ENCODE results near the gene HS2ST1. TPM values are rescaled to one million over a fixed set of nuclear protein-coding genes. Genes with fewer than 3 reads are reported as not detected.

The HS2ST1 gene
- total and polyA plus RNA-seq, 2 donors (not counting 3 experiments of a cell fraction or from before 2014, with no cell fraction given), result 5.5 to 31.2 TPM

GRCh38 chr1:87143413-87144135 lies 229.1 kb downstream of the HS2ST1 start:
- no peaks in the 10 kb centered on the region for H3K36me3 ChIP-seq (ENCODE audit: control insufficient read depth in 2 of 2, extremely low read depth in 1 of 2, insufficient read depth in 2 of 2, low read length in 2 of 2)
- DNase-seq (ENCODE audit: low read depth, low spot score) (no peak), FAIRE-seq (no peak)
- no peak overlapping the region for H3K27ac ChIP-seq (ENCODE audit: insufficient read depth, low read depth, low read length)
- H3K4me2 ChIP-seq (ENCODE audit: insufficient read depth, low read length), result no peak overlapping the region
- no peaks in the 10 kb centered on the region for H3K79me2 ChIP-seq (ENCODE audit: control insufficient read depth, insufficient read depth, low read length)
- no peaks in the 10 kb centered on the region for H4K20me1 ChIP-seq (replicated peaks; ENCODE audit: control insufficient read depth, extremely low read depth, insufficient read depth, low read length)
- dilution Hi-C loops (cut with MboI; ENCODE audit: extremely low pct_ligation_motif_present, low sequenced_read_pairs), result no loop called here
- ChIA-PET CTCF (no interaction called here), POLR2A (no interaction called here)
- BruUV-seq (replicated peaks), result no TSS peak
- no peaks in the 10 kb centered on the region for H3K9me1 ChIP-seq (replicated peaks; ENCODE audit: control insufficient read depth, extremely low read depth, insufficient read depth, low read length)
- intact Hi-C loops (cut with micrococcal nuclease), result no loop called here
- H3K4me3 ChIP-seq (replicated peaks in 1 of 3; ENCODE audit: insufficient read depth in 1 of 3, low read depth in 1 of 3, low read length in 3 of 3), result no peak overlapping the region
- no peak overlapping the region for H2AFZ ChIP-seq (ENCODE audit: low read depth, low read length)
- no peaks in the 10 kb centered on the region for H3K4me1 ChIP-seq (ENCODE audit: control insufficient read depth, extremely low read depth, insufficient read depth, low read length)
- H3K9me3 ChIP-seq (replicated peaks; ENCODE audit: control insufficient read depth, insufficient read depth, low read length), result no peaks in the 10 kb centered on the region
- TF ChIP-seq JUN (IDR thresholded peaks at IDR 0.05; ENCODE audit: borderline replicate concordance, insufficient read depth, insufficient read length, low read depth) (no peak), POLR2AphosphoS5 (IDR thresholded peaks at IDR 0.05; ENCODE audit: insufficient read depth, low read depth, low read length) (no peak), GATA2 (IDR thresholded peaks at IDR 0.05; ENCODE audit: insufficient read depth, insufficient read length, low read depth, low read length) (no peak), EZH2 (IDR thresholded peaks at IDR 0.05; ENCODE audit: borderline replicate concordance, low read depth, low read length, severe bottlenecking) (no peak), MAX (IDR thresholded peaks at IDR 0.05; ENCODE audit: insufficient read depth, insufficient read length) (no peak)
- no peak overlapping the region for H3K9ac ChIP-seq (replicated peaks; ENCODE audit: extremely low read depth, insufficient read depth, low read length)
- H3K27me3 ChIP-seq (ENCODE audit: control insufficient read depth in 2 of 2, insufficient read depth in 2 of 2, low read length in 2 of 2), result peaks cover 3 to 20% of the 10 kb centered on the region in 2 experiments

DNA sequence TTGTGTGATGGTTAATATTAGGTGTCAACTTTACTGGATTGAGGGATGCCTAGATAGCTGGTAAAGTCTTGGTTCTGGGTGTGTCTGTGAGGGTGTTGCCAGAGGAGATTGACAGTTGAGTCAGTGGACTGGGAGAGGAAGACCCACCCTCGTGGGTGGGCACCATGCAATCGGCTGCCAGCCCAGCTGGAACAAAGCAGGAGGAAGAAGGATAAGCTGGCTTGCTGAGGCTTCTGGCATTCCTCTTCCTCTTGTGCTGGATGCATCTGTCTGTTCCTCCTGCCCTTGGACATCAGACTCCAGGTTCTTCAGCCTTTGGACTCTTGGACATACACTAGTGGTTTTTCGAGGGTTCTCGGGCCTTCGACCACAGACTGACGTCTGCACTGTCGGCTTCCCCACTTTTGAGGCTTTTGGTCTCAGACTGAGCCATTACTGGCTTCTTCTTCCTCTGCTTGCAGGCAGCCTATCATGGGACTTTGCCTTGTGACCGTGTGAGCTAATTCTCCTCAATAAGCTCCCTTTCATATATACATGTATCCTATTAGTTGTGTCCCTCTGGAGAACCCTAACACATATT lies 230.0 kb downstream of the HS2ST1 start:
- Histone ChIP-seq H3K9ac (replicated peaks; ENCODE audit: extremely low read depth, insufficient read depth, low read length) (no peak overlapping the region), H4K20me1 (replicated peaks; ENCODE audit: control insufficient read depth, extremely low read depth, insufficient read depth, low read length) (no peaks in the 10 kb centered on the region), H3K9me3 (replicated peaks; ENCODE audit: control insufficient read depth, insufficient read depth, low read length) (no peaks in the 10 kb centered on the region), H3K9me1 (replicated peaks; ENCODE audit: control insufficient read depth, extremely low read depth, insufficient read depth, low read length) (no peaks in the 10 kb centered on the region), H3K27me3 (ENCODE audit: control insufficient read depth in 2 of 2, insufficient read depth in 2 of 2, low read length in 2 of 2) (peaks cover 8 to 20% of the 10 kb centered on the region in 2 experiments), H3K79me2 (ENCODE audit: control insufficient read depth, insufficient read depth, low read length) (no peaks in the 10 kb centered on the region), H2AFZ (ENCODE audit: low read depth, low read length) (no peak overlapping the region), H3K4me1 (ENCODE audit: control insufficient read depth, extremely low read depth, insufficient read depth, low read length) (no peaks in the 10 kb centered on the region), H3K36me3 (ENCODE audit: control insufficient read depth in 2 of 2, extremely low read depth in 1 of 2, insufficient read depth in 2 of 2, low read length in 2 of 2) (no peaks in the 10 kb centered on the region), H3K4me3 (replicated peaks in 1 of 3; ENCODE audit: insufficient read depth in 1 of 3, low read depth in 1 of 3, low read length in 3 of 3) (no peak overlapping the region), H3K4me2 (ENCODE audit: insufficient read depth, low read length) (no peak overlapping the region), H3K27ac (ENCODE audit: insufficient read depth, low read depth, low read length) (no peak overlapping the region)
- FAIRE-seq, result no peak
- no peak for DNase-seq (ENCODE audit: low read depth, low spot score)
- ChIA-PET POLR2A (no interaction called here), CTCF (no interaction called here)
- BruUV-seq (replicated peaks), result no TSS peak
- TF ChIP-seq POLR2A (IDR thresholded peaks at IDR 0.05; ENCODE audit: low read depth, low read length) (no peak), EZH2 (IDR thresholded peaks at IDR 0.05; ENCODE audit: borderline replicate concordance, low read depth, low read length, severe bottlenecking) (no peak), FOS (IDR thresholded peaks at IDR 0.05; ENCODE audit: borderline replicate concordance, insufficient read depth, low read length) (no peak), MYC (IDR thresholded peaks at IDR 0.05; ENCODE audit: low read depth, low read length) (no peak), POLR2AphosphoS5 (IDR thresholded peaks at IDR 0.05; ENCODE audit: insufficient read depth, low read depth, low read length) (no peak), GATA2 (IDR thresholded peaks at IDR 0.05; ENCODE audit: insufficient read depth, insufficient read length, low read depth, low read length) (no peak), MAX (IDR thresholded peaks at IDR 0.05; ENCODE audit: insufficient read depth, insufficient read length) (no peak), JUN (IDR thresholded peaks at IDR 0.05; ENCODE audit: borderline replicate concordance, insufficient read depth, insufficient read length, low read depth) (no peak)
- TF ChIP-seq, protein P1, sequence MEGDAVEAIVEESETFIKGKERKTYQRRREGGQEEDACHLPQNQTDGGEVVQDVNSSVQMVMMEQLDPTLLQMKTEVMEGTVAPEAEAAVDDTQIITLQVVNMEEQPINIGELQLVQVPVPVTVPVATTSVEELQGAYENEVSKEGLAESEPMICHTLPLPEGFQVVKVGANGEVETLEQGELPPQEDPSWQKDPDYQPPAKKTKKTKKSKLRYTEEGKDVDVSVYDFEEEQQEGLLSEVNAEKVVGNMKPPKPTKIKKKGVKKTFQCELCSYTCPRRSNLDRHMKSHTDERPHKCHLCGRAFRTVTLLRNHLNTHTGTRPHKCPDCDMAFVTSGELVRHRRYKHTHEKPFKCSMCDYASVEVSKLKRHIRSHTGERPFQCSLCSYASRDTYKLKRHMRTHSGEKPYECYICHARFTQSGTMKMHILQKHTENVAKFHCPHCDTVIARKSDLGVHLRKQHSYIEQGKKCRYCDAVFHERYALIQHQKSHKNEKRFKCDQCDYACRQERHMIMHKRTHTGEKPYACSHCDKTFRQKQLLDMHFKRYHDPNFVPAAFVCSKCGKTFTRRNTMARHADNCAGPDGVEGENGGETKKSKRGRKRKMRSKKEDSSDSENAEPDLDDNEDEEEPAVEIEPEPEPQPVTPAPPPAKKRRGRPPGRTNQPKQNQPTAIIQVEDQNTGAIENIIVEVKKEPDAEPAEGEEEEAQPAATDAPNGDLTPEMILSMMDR (IDR thresholded peaks at IDR 0.05; ENCODE audit: extremely low read depth in 1 of 2, insufficient read depth in 1 of 2, low read depth in 1 of 2, low read length in 2 of 2), result no peak
- dilution Hi-C loops (cut with MboI; ENCODE audit: extremely low pct_ligation_motif_present, low sequenced_read_pairs), result no loop called here
- intact Hi-C loops (cut with micrococcal nuclease), result no loop called here
